Upper lobe of right lung (tissue), 1 donor: ENCODE data around the gene ARTN. TPM values are rescaled to one million over a fixed set of nuclear protein-coding genes. Genes with fewer than 3 reads are reported as not detected.

Experiments
- ATAC-seq: fragments of 200-7000 bp; cut with Tn5 transposase; one replicate; pipeline ENCODE4 v1.9.1; 2020; ENCODE audit warnings: mild to moderate bottlenecking, moderate library complexity
- DNase-seq: peaks from one replicate; pipeline ENCODE4 v3.0.0-alpha.2; 2020
- H3K27ac ChIP-seq: fragments of 200-600 bp; one replicate; pipeline ENCODE4 v1.8.0; 2022
- H3K27me3 ChIP-seq: fragments of 200-600 bp; one replicate; pipeline ENCODE4 v1.8.0; 2022; ENCODE audit warnings: mild to moderate bottlenecking
- H3K36me3 ChIP-seq: fragments of 200-600 bp; one replicate; pipeline ENCODE4 v1.8.0; 2022
- H3K4me1 ChIP-seq: fragments of 200-600 bp; one replicate; pipeline ENCODE4 v1.8.0; 2022
- H3K4me3 ChIP-seq: fragments of 200-600 bp; one replicate; pipeline ENCODE4 v1.8.0; 2022; ENCODE audit warnings: mild to moderate bottlenecking
- H3K9me3 ChIP-seq: fragments of 200-600 bp; one replicate; pipeline ENCODE4 v1.8.0; 2022
- intact Hi-C: fragments of 100-400 bp; cut with DNase I; formaldehyde crosslinking; loops from one replicate; pipeline ENCODE4 v1.11.0; 2022
- total RNA-seq: library from RNA; stranded (reverse); fragmentation: NEBNext Ultra II Directional; extraction: Animal tissue kit (Norgen Biotek cat#: 25700); gene quantifications from one replicate; pipeline ENCODE4 v1.2.1, GENCODE V29; 2021
- TF ChIP-seq, protein P1 (sequence below): fragments of 200-600 bp; IDR thresholded peaks from one replicate; pipeline ENCODE4 v1.8.0; 2022; ENCODE audit warnings: antibody characterized with exemption
- donor health status: DM: no; HTN: yes; CAD: no; lungs with severe emphysema.

Gene ARTN
- total RNA-seq, 1 donor from 2014 or later = 0.43 TPM

DNA sequence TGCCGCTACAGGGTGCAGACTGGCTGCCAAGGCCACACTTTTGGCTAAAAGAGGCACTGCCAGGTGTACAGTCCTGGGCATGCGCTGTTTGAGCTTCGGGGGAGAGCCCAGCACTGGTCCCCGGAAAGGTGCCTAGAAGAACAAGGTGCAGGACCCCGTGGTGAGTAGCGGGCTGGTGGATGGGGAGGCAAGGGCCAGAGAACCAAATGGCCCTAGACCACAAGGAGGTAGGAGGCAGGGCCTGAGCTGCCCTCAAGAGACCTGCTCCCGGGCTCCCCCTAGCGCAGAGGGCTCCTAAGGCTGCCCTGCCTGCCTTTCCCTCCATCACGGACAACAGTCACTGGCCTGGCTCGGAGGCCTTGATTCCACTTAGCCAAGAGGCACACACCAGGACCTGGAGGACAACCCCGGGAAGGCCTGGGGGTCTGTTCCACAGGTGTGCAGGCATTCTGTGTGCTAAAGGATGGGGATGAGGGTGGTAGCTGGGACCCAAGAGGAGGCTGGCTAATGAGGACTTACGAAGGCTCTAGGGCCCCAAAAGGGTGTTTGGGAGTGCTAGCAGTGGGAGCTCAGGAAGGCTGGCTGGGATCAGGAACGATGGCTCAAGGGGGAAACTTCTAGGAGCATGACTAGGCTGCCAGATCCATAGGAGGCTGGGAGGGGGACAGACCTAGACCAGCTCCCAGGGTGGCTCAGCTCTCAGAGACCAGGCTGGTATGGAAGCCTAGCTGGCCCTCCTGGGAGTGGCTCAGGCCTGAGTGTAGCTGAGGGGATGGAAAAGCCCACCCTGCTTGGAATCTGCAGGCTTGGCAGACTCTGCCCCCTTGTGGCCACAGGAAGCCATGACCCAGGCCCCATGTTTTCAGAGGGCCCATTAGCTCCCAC lies 742 bp downstream of the ARTN start:
- peaks cover 22% of the 10 kb centered on the region for H3K4me1 ChIP-seq
- TF ChIP-seq, protein P1, sequence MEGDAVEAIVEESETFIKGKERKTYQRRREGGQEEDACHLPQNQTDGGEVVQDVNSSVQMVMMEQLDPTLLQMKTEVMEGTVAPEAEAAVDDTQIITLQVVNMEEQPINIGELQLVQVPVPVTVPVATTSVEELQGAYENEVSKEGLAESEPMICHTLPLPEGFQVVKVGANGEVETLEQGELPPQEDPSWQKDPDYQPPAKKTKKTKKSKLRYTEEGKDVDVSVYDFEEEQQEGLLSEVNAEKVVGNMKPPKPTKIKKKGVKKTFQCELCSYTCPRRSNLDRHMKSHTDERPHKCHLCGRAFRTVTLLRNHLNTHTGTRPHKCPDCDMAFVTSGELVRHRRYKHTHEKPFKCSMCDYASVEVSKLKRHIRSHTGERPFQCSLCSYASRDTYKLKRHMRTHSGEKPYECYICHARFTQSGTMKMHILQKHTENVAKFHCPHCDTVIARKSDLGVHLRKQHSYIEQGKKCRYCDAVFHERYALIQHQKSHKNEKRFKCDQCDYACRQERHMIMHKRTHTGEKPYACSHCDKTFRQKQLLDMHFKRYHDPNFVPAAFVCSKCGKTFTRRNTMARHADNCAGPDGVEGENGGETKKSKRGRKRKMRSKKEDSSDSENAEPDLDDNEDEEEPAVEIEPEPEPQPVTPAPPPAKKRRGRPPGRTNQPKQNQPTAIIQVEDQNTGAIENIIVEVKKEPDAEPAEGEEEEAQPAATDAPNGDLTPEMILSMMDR = peak; percentile 81
- intact Hi-C loops = no loop called here
- H3K9me3 ChIP-seq = no peaks in the 10 kb centered on the region
- H3K27ac ChIP-seq = no peak overlapping the region
- DNase-seq (peak; percentile 87), ATAC-seq (peak; percentile 81)
- peaks cover 21% of the 10 kb centered on the region for H3K27me3 ChIP-seq
- peak overlapping the region; percentile 46 for H3K4me3 ChIP-seq
- H3K36me3 ChIP-seq = no peaks in the 10 kb centered on the region

DNA sequence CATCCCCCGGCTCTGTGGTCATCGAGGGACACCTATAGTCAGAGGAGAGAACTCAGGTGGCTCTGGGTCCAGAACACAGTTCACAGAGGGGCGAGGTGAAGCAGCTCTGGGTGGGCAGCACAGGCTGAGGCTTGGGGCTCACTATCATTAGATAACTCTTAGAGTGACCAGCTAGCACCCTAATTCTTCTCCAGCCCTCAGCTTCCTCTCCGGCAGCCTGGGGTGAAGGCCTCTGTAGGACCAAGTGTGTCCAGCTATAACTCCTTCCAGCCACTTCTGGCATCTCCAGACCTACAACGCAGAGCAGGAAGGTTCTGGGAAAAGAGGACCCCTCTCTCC lies 1.4 kb downstream of the ARTN start:
- Histone ChIP-seq H3K9me3 (no peaks in the 10 kb centered on the region), H3K4me3 (no peak overlapping the region), H3K27ac (no peak overlapping the region), H3K4me1 (peaks cover 23% of the 10 kb centered on the region), H3K27me3 (peaks cover 21% of the 10 kb centered on the region), H3K36me3 (no peaks in the 10 kb centered on the region)
- TF ChIP-seq, protein P1 = no peak
- ATAC-seq (no peak), DNase-seq (no peak)
- intact Hi-C loops = loop anchor here (5.0 kb wide), 1 partner anchor 168 kb away; no protein-coding TSS in a partner anchor

DNA sequence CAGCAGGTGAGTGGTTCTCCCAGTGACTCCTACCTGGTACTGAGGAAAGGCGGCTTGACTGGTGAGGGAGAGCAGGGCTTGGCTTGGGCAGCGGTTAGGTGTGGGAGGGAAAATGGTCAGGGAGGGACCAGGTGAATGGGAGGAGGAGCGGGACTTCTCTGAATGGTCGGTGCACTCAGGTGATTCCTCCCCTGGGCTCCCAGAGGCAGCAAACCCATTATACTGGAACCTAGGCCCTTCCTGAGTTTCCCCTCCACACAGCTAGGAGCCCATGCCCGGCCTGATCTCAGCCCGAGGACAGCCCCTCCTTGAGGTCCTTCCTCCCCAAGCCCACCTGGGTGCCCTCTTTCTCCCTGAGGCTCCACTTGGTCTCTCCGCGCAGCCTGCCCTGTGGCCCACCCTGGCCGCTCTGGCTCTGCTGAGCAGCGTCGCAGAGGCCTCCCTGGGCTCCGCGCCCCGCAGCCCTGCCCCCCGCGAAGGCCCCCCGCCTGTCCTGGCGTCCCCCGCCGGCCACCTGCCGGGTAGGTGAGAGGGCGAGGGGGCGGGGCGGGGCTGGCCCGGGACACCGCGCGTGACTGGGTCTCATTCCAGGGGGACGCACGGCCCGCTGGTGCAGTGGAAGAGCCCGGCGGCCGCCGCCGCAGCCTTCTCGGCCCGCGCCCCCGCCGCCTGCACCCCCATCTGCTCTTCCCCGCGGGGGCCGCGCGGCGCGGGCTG lies 2.3 kb downstream of the ARTN start:
- Histone ChIP-seq H3K36me3 (no peaks in the 10 kb centered on the region), H3K27me3 (peaks cover 21% of the 10 kb centered on the region), H3K4me1 (peaks cover 23% of the 10 kb centered on the region), H3K27ac (no peak overlapping the region), H3K9me3 (no peaks in the 10 kb centered on the region), H3K4me3 (peak overlapping the region; percentile 42)
- DNase-seq (no peak), ATAC-seq (no peak)
- intact Hi-C loops = loop anchor here (5.0 kb wide), 1 partner anchor 169 kb away; no protein-coding TSS in a partner anchor
- TF ChIP-seq, protein P1 = no peak

DNA sequence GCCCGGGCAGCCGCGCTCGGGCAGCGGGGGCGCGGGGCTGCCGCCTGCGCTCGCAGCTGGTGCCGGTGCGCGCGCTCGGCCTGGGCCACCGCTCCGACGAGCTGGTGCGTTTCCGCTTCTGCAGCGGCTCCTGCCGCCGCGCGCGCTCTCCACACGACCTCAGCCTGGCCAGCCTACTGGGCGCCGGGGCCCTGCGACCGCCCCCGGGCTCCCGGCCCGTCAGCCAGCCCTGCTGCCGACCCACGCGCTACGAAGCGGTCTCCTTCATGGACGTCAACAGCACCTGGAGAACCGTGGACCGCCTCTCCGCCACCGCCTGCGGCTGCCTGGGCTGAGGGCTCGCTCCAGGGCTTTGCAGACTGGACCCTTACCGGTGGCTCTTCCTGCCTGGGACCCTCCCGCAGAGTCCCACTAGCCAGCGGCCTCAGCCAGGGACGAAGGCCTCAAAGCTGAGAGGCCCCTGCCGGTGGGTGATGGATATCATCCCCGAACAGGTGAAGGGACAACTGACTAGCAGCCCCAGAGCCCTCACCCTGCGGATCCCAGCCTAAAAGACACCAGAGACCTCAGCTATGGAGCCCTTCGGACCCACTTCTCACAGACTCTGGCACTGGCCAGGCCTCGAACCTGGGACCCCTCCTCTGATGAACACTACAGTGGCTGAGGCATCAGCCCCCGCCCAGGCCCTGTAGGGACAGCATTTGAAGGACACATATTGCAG lies 3.0 kb downstream of the ARTN start:
- H3K4me1 ChIP-seq = peaks cover 23% of the 10 kb centered on the region
- no peaks in the 10 kb centered on the region for H3K9me3 ChIP-seq
- DNase-seq = peak; percentile 72
- peaks cover 21% of the 10 kb centered on the region for H3K27me3 ChIP-seq
- H3K27ac ChIP-seq = no peak overlapping the region
- H3K4me3 ChIP-seq = peak overlapping the region; percentile 42
- H3K36me3 ChIP-seq = no peaks in the 10 kb centered on the region
- intact Hi-C loops = loop anchor here (5.0 kb wide), 1 partner anchor 169 kb away; no protein-coding TSS in a partner anchor
- TF ChIP-seq, protein P1 = no peak
- peak; percentile 46 for ATAC-seq

DNA sequence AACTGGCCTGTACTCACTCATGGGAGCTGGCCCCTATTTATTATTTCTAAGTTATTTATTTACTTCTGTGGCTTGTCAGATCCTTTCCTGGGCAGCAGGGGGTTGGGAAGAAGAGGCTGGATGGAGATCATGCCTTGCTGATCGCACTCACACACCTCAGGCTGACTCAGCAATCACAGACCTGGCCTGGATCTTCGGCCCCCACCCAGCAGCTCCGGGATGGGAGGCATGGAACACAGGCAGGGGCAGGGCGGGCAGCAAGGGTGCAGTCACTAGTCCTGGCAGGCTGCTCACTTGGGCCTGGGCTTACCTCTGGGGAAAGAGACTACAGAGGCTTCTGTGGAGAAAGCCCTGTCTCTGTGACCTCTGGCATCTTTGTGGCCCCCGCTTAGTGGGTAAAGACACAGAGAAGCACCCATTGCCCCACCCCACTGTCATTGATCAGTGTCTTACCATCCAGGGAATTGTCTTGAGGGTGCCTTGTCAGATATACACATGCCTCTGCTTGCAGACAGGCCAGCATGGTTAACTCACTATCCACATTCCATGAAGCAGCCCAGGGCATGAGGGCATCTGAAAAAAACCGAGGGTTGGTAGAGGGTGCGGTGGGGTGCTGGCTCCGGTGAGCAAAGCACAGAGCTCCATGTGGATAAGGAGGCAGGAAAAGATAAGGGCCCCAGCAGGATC lies 3.7 kb downstream of the ARTN start:
- TF ChIP-seq, protein P1 = no peak
- intact Hi-C loops = loop anchor here (5.0 kb wide), 1 partner anchor 170 kb away; no protein-coding TSS in a partner anchor
- ATAC-seq (no peak), DNase-seq (no peak)
- H3K27ac ChIP-seq = no peak overlapping the region
- peaks cover 23% of the 10 kb centered on the region for H3K4me1 ChIP-seq
- no peaks in the 10 kb centered on the region for H3K9me3 ChIP-seq
- no peaks in the 10 kb centered on the region for H3K36me3 ChIP-seq
- no peak overlapping the region for H3K4me3 ChIP-seq
- H3K27me3 ChIP-seq = peaks cover 21% of the 10 kb centered on the region
